Activated CD4-positive, alpha-beta T cell treated with anti-CD3 and anti-CD28 coated beads, Interleukin-2, amount 10 ng/mL, durations not matched to agents 24 days and 14 days (primary cell): Measurements from ENCODE around the gene NARF. TPM values are rescaled to one million over a fixed set of nuclear protein-coding genes. Genes with fewer than 3 reads are reported as not detected.
A peak's percentile ranks its signal among the peaks of the same experiment; 100 is the strongest.

Source experiments
- DNase-seq: peaks from one replicate; pipeline ENCODE4 v3.0.0; 2022
- H3K27ac Mint-ChIP-seq: one replicate; pipeline ENCODE4 v1.8.0; 2022; ENCODE audit warnings: mild to moderate bottlenecking, mixed read lengths
- H3K27me3 Mint-ChIP-seq: one replicate; pipeline ENCODE4 v1.8.0; 2022; ENCODE audit warnings: mixed read lengths
- H3K36me3 Mint-ChIP-seq: one replicate; pipeline ENCODE4 v1.8.0; 2022; ENCODE audit warnings: low read depth, mild to moderate bottlenecking, mixed read lengths
- H3K4me1 Mint-ChIP-seq: one replicate; pipeline ENCODE4 v1.8.0; 2021; ENCODE audit warnings: mixed read lengths
- H3K4me3 Mint-ChIP-seq: one replicate; pipeline ENCODE4 v1.8.0; 2022; ENCODE audit warnings: mild to moderate bottlenecking, moderate library complexity, mixed read lengths
- H3K9me3 Mint-ChIP-seq: one replicate; pipeline ENCODE4 v1.8.0; 2021; ENCODE audit warnings: mixed read lengths
- intact Hi-C: fragments of 100-400 bp; cut with micrococcal nuclease; formaldehyde crosslinking; loops from one replicate; pipeline ENCODE4 v1.15.1; 2023
- total RNA-seq: library from RNA; stranded (reverse); gene quantifications from 2 replicates; pipeline ENCODE4 v1.2.3, GENCODE V29; 2022

NARF gene
- total RNA-seq, 1 donor from 2014 or later: 101 TPM

DNA sequence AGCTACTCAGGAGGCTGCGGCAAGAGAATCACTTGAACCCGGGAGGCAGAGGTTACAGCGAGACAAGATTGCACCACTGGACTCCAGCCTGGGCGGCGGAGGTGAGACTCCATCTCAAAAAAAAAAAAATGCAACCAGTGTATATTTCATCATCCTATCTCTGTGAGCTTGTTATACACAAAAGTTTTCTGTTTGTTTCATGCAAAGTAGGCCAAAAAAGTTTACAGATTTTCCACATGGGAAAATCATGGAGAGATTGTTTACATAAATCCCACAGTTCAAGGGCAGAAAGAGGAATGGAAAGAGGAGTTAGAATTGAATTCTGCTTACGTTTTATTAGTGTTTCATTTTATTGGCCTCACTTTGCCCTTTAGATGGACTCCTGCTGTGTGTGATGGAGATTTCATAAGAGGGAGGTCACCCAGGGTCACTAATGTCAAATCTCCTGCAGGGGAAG is 24.7 kb downstream of the NARF start:
- Mint-ChIP-seq H3K36me3 (peaks cover 57% of the 10 kb centered on the region), H3K9me3 (no peaks in the 10 kb centered on the region), H3K4me1 (peaks cover 16% of the 10 kb centered on the region), H3K27me3 (no peaks in the 10 kb centered on the region), H3K27ac (no peak overlapping the region), H3K4me3 (no peak overlapping the region)
- no peak for DNase-seq
- intact Hi-C loops: no loop called here

- Mint-ChIP-seq H3K27ac (no peak overlapping the region), H3K27me3 (no peaks in the 10 kb centered on the region), H3K9me3 (no peaks in the 10 kb centered on the region), H3K36me3 (peaks cover 60% of the 10 kb centered on the region), H3K4me3 (no peak overlapping the region), H3K4me1 (peaks cover 16% of the 10 kb centered on the region)
- intact Hi-C loops: no loop called here
- DNase-seq: no peak
Measured at GRCh38 chr17:82483836-82484235, 25.3 kb downstream of the NARF start.

DNA sequence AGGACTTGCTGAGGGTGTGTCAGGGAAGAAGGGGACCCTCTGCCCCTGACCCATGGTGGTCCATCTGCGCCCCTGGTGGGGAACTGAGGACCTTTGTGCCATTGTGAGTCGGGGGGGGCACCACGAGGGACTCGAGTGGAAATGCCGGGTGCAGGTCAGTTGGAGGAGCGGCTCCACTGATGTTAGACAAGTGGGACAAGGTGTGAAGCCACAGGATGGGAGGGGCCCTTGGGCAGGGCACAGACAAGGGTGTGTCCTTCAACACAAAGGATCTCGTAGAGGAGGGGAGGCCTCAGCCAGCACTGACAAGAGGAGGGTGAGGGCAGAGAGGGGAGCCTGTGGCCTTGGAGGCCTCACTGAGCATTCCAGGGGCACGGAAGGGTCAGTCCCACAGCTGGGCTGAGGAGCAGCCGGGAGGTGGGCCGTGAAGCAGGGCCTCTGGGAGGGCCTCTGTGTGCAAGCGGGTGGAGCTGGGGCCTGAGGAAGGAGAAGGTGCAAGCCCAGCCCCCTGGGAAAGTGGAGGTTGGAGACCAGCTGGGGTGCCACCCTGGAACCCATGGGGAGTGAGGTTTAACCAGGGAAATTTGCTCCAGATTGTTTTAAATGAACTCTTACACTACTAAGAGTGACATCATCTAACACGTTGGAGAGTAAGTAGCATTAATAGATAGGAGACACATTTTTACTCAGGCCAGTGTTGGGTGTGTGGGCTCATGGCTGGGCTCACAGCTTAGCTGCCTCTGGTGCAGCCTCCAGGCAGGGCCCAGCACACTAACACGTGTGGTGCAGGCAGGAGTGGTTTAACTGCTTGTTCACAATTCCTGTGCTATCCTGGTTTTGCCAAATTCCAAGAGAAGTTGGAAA is 27.9 kb downstream of the NARF start:
- H3K27ac Mint-ChIP-seq: peak overlapping the region; percentile 74
- no peak overlapping the region for H3K4me3 Mint-ChIP-seq
- no peaks in the 10 kb centered on the region for H3K9me3 Mint-ChIP-seq
- no peak for DNase-seq
- H3K27me3 Mint-ChIP-seq: no peaks in the 10 kb centered on the region
- peaks cover 10% of the 10 kb centered on the region for H3K4me1 Mint-ChIP-seq
- peaks cover 55% of the 10 kb centered on the region for H3K36me3 Mint-ChIP-seq
- intact Hi-C loops: no loop called here

DNA sequence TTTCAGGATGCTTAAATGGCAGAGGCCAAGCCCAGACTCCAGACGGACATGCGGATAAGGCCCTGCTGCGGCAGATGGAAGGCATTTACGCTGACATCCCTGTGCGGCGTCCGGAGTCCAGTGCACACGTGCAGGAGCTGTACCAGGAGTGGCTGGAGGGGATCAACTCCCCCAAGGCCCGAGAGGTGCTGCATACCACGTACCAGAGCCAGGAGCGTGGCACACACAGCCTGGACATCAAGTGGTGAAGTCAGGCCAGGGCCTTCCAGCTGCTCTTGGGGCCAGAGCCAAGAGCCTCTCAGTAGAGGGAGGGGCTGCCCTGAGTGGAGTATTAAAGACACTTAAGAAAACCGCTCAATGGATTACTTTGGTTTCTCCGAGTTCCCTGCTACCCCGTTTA is 29.4 kb downstream of the NARF start:
- no peaks in the 10 kb centered on the region for H3K27me3 Mint-ChIP-seq
- no peak overlapping the region for H3K4me3 Mint-ChIP-seq
- intact Hi-C loops: no loop called here
- H3K4me1 Mint-ChIP-seq: peaks cover 10% of the 10 kb centered on the region
- no peak overlapping the region for H3K27ac Mint-ChIP-seq
- peaks cover 51% of the 10 kb centered on the region for H3K36me3 Mint-ChIP-seq
- no peak for DNase-seq
- H3K9me3 Mint-ChIP-seq: no peaks in the 10 kb centered on the region

- DNase-seq: no peak
- Mint-ChIP-seq H3K4me1 (peaks cover 14% of the 10 kb centered on the region), H3K27ac (peak overlapping the region; percentile 20), H3K27me3 (no peaks in the 10 kb centered on the region), H3K9me3 (no peaks in the 10 kb centered on the region), H3K36me3 (peaks cover 44% of the 10 kb centered on the region), H3K4me3 (no peak overlapping the region)
- intact Hi-C loops: no loop called here
Measured at GRCh38 chr17:82489117-82489516, 30.6 kb downstream of the NARF start.

DNA sequence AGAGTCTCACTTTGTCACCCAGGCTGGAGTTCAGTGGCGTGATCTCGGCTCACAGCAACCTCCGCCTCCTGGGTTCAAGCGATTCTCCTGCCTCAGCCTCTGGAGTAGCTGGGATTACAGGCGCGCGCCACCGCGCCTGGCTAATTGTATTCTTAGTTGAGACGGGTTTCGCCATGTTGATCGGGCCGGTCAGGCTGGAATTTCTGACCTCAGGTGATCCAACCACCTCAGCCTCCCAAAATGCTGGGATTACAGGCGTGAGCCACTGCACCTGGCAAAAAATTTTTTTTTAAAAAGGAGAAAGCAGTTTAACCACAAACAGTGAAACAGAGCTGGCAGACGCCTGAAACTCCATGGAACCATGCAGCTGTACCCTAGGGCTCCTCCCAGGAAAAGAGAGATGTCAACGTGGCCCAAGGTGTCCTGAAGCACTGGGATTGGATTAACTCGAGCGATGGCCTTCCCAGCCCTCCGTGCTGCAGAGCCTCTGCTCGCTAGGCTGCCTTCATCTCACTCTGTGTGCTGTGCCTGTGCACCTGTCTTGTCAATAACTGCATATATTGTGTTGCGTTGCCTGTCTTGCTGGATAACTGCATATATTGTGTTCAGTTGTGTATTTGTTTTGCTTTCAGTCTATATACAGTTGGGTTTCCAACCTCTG is 31.4 kb downstream of the NARF start:
- no peaks in the 10 kb centered on the region for H3K27me3 Mint-ChIP-seq
- H3K4me3 Mint-ChIP-seq: no peak overlapping the region
- H3K4me1 Mint-ChIP-seq: peaks cover 19% of the 10 kb centered on the region
- no peak overlapping the region for H3K27ac Mint-ChIP-seq
- no peak for DNase-seq
- intact Hi-C loops: loop anchor here (5.0 kb wide), 1 partner anchor 62 kb away; no protein-coding TSS in a partner anchor
- no peaks in the 10 kb centered on the region for H3K9me3 Mint-ChIP-seq
- peaks cover 40% of the 10 kb centered on the region for H3K36me3 Mint-ChIP-seq

DNA sequence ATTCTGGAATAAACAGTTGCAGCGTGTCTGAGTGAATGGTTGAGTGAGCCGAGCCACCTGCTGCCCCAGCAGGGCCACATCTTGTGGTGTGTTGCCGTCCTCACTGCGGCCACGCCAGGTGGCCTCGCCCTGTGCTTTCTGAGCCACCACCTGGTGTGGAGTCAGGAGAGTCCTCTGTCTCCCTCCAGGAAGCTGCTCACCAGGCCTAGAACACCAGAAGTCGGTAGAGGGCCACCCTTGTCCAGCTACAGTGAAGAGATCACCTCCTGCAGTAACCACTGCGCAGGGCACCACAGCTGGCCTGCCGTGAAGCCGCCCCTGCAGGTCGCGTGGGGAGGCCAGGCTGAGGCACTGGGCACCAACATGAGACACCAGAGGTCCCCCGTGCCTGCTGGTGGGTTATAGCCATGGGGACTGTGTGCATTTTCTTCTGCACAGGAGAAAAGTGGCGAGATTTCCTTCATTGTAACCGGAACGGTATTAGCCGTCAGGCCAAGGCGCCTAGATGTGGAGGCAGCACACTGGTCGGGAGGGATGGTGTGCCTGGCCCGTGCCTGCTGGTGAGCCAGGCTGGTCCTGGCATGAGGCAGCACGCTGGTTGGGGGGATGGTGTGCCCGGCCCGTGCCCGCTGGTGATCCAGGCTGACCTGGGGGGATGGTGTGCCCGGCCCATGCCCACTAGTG is 32.1 kb downstream of the NARF start:
- no peak overlapping the region for H3K4me3 Mint-ChIP-seq
- H3K36me3 Mint-ChIP-seq: peaks cover 33% of the 10 kb centered on the region
- no peaks in the 10 kb centered on the region for H3K9me3 Mint-ChIP-seq
- intact Hi-C loops: loop anchor here (5.0 kb wide), 1 partner anchor 62 kb away; no protein-coding TSS in a partner anchor
- no peaks in the 10 kb centered on the region for H3K27me3 Mint-ChIP-seq
- DNase-seq: no peak
- H3K4me1 Mint-ChIP-seq: peaks cover 19% of the 10 kb centered on the region
- H3K27ac Mint-ChIP-seq: no peak overlapping the region

- intact Hi-C loops: loop anchor here (5.0 kb wide), 1 partner anchor 61 kb away; no protein-coding TSS in a partner anchor
- peaks cover 28% of the 10 kb centered on the region for H3K36me3 Mint-ChIP-seq
- peaks cover 16% of the 10 kb centered on the region for H3K4me1 Mint-ChIP-seq
- no peaks in the 10 kb centered on the region for H3K9me3 Mint-ChIP-seq
- no peak overlapping the region for H3K27ac Mint-ChIP-seq
- DNase-seq: no peak
- H3K27me3 Mint-ChIP-seq: no peaks in the 10 kb centered on the region
- H3K4me3 Mint-ChIP-seq: no peak overlapping the region
Measured at GRCh38 chr17:82491196-82491530, 32.6 kb downstream of the NARF start.

DNA sequence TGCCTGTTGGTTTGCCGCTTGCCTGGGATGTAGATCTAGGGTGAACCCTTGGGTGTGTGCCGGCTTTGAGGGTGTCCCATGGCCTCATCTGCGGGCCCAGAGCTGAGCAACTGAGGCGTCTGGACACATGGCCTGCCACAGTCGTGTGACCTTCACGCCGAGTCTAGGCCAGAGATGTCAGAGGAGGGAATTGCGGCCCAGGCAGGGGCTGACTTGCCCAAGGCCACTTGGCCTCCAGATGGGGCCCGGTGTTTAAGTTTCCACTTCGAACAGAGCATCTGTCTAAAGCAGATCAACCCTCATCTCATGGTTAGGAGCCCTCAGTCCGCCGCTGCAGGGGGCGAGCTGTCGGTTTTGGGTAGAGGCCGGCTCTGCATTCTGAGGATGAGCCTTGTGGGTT is 33.0 kb downstream of the NARF start:
- Mint-ChIP-seq H3K4me1 (peaks cover 12% of the 10 kb centered on the region), H3K27me3 (no peaks in the 10 kb centered on the region), H3K36me3 (peaks cover 24% of the 10 kb centered on the region), H3K4me3 (no peak overlapping the region), H3K27ac (no peak overlapping the region), H3K9me3 (no peaks in the 10 kb centered on the region)
- DNase-seq: no peak
- intact Hi-C loops: loop anchor here (5.0 kb wide), 1 partner anchor 61 kb away; no protein-coding TSS in a partner anchor

DNA sequence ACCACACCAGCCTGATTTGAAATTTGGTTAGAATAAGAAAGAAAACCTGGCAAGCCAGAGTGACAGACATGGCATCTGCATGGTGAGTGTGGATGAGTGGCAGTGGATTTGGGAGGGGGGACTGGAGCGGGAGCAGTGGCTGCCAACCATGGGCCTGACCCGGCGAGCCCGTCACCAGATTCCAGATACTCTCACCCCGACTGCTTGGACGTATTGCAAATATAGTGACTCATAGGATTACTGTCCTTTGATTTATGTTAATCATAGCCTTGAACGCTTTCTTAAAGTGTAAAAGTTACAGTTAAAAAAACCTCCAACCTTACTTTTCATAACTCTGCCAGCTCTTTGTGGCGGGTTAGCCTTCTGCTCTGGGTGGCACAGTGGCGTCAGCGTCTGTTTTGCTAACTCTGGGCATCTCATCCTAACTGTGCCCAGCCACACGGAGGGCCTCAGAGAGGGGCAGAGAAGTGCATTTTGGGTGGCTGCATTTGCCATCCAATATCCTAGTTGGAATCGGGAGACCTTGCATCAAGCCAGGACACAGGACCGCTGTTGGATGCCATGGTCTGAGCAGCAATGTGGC is 34.2 kb downstream of the NARF start:
- Mint-ChIP-seq H3K27ac (peak overlapping the region; percentile 51), H3K4me3 (no peak overlapping the region)
- intact Hi-C loops: loop anchor here (5.0 kb wide), 1 partner anchor 60 kb away; no protein-coding TSS in a partner anchor

DNA sequence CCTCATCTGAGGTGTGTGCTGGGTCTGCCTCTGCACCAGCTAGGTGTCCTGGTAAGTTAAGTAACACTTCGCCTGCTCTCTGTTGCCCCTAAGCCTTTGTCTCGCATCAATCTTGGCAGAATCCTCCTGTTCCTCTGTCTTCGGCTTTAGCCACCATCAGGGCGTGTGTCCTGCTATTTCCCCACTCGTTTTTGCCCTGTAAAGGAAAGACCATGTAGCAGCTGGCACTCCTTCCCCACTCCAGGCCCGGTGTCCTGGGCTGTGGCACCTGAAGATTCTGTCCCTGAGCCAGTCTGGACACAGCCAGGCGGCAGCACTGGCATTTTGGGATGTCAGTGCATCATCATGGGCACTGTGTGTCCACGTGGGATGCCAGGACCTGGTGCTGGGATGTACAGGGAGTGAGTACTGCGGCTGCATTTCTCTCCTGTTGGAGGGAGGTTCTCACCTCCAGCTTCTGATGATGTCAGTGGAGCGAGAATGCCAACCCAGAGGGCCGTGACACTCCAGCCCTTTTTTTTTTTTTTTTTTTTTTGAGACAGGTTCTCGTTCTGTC is 34.8 kb downstream of the NARF start:
- no peak for DNase-seq
- no peak overlapping the region for H3K4me3 Mint-ChIP-seq
- H3K4me1 Mint-ChIP-seq: peaks cover 18% of the 10 kb centered on the region
- no peaks in the 10 kb centered on the region for H3K27me3 Mint-ChIP-seq
- intact Hi-C loops: loop anchor here (5.0 kb wide), 1 partner anchor 59 kb away; no protein-coding TSS in a partner anchor
- no peaks in the 10 kb centered on the region for H3K9me3 Mint-ChIP-seq
- no peak overlapping the region for H3K27ac Mint-ChIP-seq
- H3K36me3 Mint-ChIP-seq: peaks cover 12% of the 10 kb centered on the region

More for the DNA sequence above, 34.2 kb downstream of the NARF start:
- Mint-ChIP-seq H3K27me3 (no peaks in the 10 kb centered on the region), H3K9me3 (no peaks in the 10 kb centered on the region), H3K4me1 (peaks cover 14% of the 10 kb centered on the region), H3K36me3 (peaks cover 17% of the 10 kb centered on the region)
- no peak for DNase-seq

GRCh38 chr17:82494236-82495055 is 35.9 kb downstream of the NARF start:
- peak; percentile 96 for DNase-seq
- Mint-ChIP-seq H3K9me3 (no peaks in the 10 kb centered on the region), H3K36me3 (peaks cover 4% of the 10 kb centered on the region), H3K4me3 (peak overlapping the region; percentile 39), H3K27me3 (no peaks in the 10 kb centered on the region), H3K4me1 (peaks cover 20% of the 10 kb centered on the region), H3K27ac (peak overlapping the region; percentile 93)
- intact Hi-C loops: loop anchor here (1.0 to 5.0 kb wide), 4 partner anchors 25 to 58 kb away; partner anchors contain the start of genes CYBC1, FOXK2 and NARF
